ENCODE data around the gene TENT4B.

- TF ChIP-seq POLR2AphosphoS5 (IDR thresholded peaks at IDR 0.05; ENCODE audit: low read depth, low read length) = no peak
- TF ChIP-seq CTCF (IDR thresholded peaks at IDR 0.05) = no peak
- TF ChIP-seq TAF1 (IDR thresholded peaks at IDR 0.05; ENCODE audit: borderline replicate concordance, low read depth, low read length) = no peak
- TF ChIP-seq JUND (IDR thresholded peaks at IDR 0.05) = no peak
- no peak for TF ChIP-seq EZH2phosphoT487 (IDR thresholded peaks at IDR 0.05; ENCODE audit: borderline replicate concordance, low read depth)
- TF ChIP-seq PBX3 (IDR thresholded peaks at IDR 0.05) = no peak
Observed at GRCh38 chr16:50169555-50170096, 16.5 kb downstream of the TENT4B start.

Measured in SK-N-SH (cell line).